HG03354 (cell line): Measurements from ENCODE around the gene SLC5A5.

Experiments
- ATAC-seq: cut with Tn5 transposase; IDR thresholded peaks from one replicate; pipeline ENCODE4 v1.9.1; 2021; ENCODE audit warnings: mild to moderate bottlenecking; ENCODE audit not compliant: unreplicated experiment, poor library complexity, severe bottlenecking

SLC5A5 gene

GRCh38 chr19:17843908-17844490 is 27.7 kb upstream of the SLC5A5 start:
- no peak for ATAC-seq

- no peak for ATAC-seq
These were observed 25.6 kb upstream of the SLC5A5 start for GRCh38 chr19:17846146-17846545.

GRCh38 chr19:17847538-17848366 is 24.0 kb upstream of the SLC5A5 start, which contains the start of gene JAK3:
JAK3 (minus strand) TSS chr19:17847982; CDS start chr19:17844417, 3,565 bp downstream.
- peak; percentile 71 for ATAC-seq

- ATAC-seq, result no peak
These were observed 23.0 kb upstream of the SLC5A5 start for GRCh38 chr19:17848595-17849292.

- no peak for ATAC-seq
These were observed 17.7 kb upstream of the SLC5A5 start for GRCh38 chr19:17854061-17854460.

- peak; percentile 33 for ATAC-seq
These were observed 16.2 kb upstream of the SLC5A5 start for GRCh38 chr19:17855280-17856152.

- ATAC-seq, result peak; percentile 92
These were observed 12.0 kb upstream of the SLC5A5 start, which contains the start of gene RPL18A for GRCh38 chr19:17859533-17860330. RPL18A (plus strand) TSS chr19:17859910; CDS start chr19:17859957, 47 bp downstream.

GRCh38 chr19:17860331-17860992 is 11.3 kb upstream of the SLC5A5 start:
- no peak for ATAC-seq

- ATAC-seq, result no peak
These were observed 10.8 kb upstream of the SLC5A5 start for GRCh38 chr19:17860993-17861360.

GRCh38 chr19:17861542-17862402 is 10.0 kb upstream of the SLC5A5 start:
- ATAC-seq, result no peak

- no peak for ATAC-seq
These were observed 8.8 kb upstream of the SLC5A5 start for GRCh38 chr19:17862711-17863519.

- no peak for ATAC-seq
These were observed 8.1 kb upstream of the SLC5A5 start for GRCh38 chr19:17863520-17864182.

GRCh38 chr19:17865364-17866311 is 6.1 kb upstream of the SLC5A5 start:
- no peak for ATAC-seq

GRCh38 chr19:17866312-17866963 is 5.3 kb upstream of the SLC5A5 start:
- ATAC-seq, result no peak
